Prostate gland (tissue), 2 donors: ENCODE results near the gene RBKS.

Source experiments
- CTCF ChIP-seq, 4 experiments: fragments of 200-600 bp in 2 of 4; fragments of 450-650 bp in 2 of 4; sonication (generic) in 2 of 4; IDR thresholded peaks; 1 replicate in 3 of 4; 2 replicates in 1 of 4; pipeline ENCODE4 v1.5.1; 2016 to 2019; ENCODE audit warnings: antibody characterized with exemption in 4 of 4, mild to moderate bottlenecking in 2 of 4, moderate library complexity in 2 of 4
- POLR2A ChIP-seq: fragments of 450-650 bp; IDR thresholded peaks from one replicate; pipeline ENCODE4 v1.6.1; 2016; ENCODE audit warnings: antibody characterized with exemption, mild to moderate bottlenecking
- POLR2AphosphoS5 ChIP-seq: sonication (generic); formaldehyde crosslinking; IDR thresholded peaks from one replicate; pipeline ENCODE4 v1.6.1; 2017; ENCODE audit warnings: antibody characterized with exemption

- TF ChIP-seq CTCF (IDR thresholded peaks at IDR 0.05) = no peak
- no peak for TF ChIP-seq POLR2A
- no peak for TF ChIP-seq POLR2AphosphoS5
Measured at GRCh38 chr2:27803046-27803445, 87.1 kb downstream of the RBKS start.
